Measurements from ENCODE around the gene TMEM187. TPM values are rescaled to one million over a fixed set of nuclear protein-coding genes. Genes with fewer than 3 reads are reported as not detected.

The TMEM187 gene
- total and polyA plus RNA-seq, 2 donors from 2014 or later: 9.6 to 12.4 TPM

DNA sequence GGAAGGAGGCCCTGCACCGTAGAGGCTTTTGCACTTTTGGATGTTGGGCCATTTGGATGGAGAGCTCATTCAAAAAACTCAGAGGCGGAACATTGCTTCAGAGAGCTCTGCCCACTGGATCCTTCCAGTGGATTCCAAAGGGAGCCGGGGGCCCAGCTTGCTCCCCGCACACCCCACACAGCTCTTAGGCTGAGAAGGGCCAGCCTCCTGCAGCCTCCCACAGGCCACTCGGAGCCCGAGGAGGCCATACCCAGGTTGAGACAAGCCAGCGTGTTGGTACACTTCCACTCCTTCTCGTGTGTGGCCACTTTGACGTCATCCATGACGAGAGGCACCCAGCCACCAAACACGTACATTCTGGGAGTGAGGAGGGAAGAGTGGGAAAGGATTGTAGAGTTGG is 11.3 kb upstream of the TMEM187 start:
- H3K27ac ChIP-seq (ENCODE audit: low read depth in 2 of 2, low read length in 2 of 2): no peak overlapping the region
- no peak overlapping the region for H3K4me3 ChIP-seq (ENCODE audit: low read length in 3 of 3)
- no peak overlapping the region for H3K9ac ChIP-seq (ENCODE audit: low read length in 3 of 3)
- no peak for TF ChIP-seq CTCF (IDR thresholded peaks at IDR 0.05; ENCODE audit: borderline replicate concordance, extremely low read depth, insufficient read depth)
- H3K9me3 ChIP-seq (ENCODE audit: control insufficient read depth in 2 of 3, insufficient read depth in 1 of 3, low read length in 3 of 3): no peaks in the 10 kb centered on the region
- no peak for FAIRE-seq
- intact Hi-C loops (cut with DNase I): no loop called here
- H3K4me1 ChIP-seq (ENCODE audit: control insufficient read depth in 2 of 3, insufficient read depth in 2 of 3, low read depth in 1 of 3, low read length in 3 of 3): peaks cover 0 to 7% (median 0%) of the 10 kb centered on the region in 3 donors
- DNase-seq: no peak
- peaks cover 4 to 24% (median 22%) of the 10 kb centered on the region in 3 donors for H3K36me3 ChIP-seq (ENCODE audit: control insufficient read depth in 2 of 3, insufficient read depth in 3 of 3, low read length in 3 of 3)
- no peaks in the 10 kb centered on the region for H3K27me3 ChIP-seq (ENCODE audit: control insufficient read depth, insufficient read depth, low read length)

DNA sequence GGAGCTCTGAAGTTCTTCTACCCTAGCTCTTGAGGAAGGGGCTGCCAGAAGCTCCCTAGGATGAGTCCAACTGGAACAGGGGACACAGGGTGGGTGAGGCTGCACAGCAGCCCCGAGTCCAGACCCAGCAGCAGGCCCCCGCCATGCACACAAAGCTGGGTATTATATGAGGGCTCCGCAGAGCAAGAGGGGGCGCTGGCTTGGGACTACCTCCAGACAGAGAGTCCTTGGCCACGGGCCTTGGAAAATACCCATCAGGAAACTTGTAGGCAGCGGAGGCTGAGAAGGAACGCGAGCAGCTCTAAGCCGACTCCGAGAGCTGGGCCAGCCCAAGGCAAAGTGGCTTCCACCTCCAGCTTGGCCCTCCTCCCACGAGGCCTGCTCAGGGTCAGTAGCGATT is 9.0 kb upstream of the TMEM187 start:
- DNase-seq: no peak
- intact Hi-C loops (cut with DNase I): no loop called here
- no peak for TF ChIP-seq CTCF (IDR thresholded peaks at IDR 0.05; ENCODE audit: borderline replicate concordance, extremely low read depth, insufficient read depth)
- H3K4me1 ChIP-seq (ENCODE audit: control insufficient read depth in 2 of 3, insufficient read depth in 2 of 3, low read depth in 1 of 3, low read length in 3 of 3): peaks cover 0 to 28% (median 15%) of the 10 kb centered on the region in 3 donors
- no peaks in the 10 kb centered on the region for H3K9me3 ChIP-seq (ENCODE audit: control insufficient read depth in 2 of 3, insufficient read depth in 1 of 3, low read length in 3 of 3)
- H3K27me3 ChIP-seq (ENCODE audit: control insufficient read depth, insufficient read depth, low read length): no peaks in the 10 kb centered on the region
- H3K36me3 ChIP-seq (ENCODE audit: control insufficient read depth in 2 of 3, insufficient read depth in 3 of 3, low read length in 3 of 3): peaks cover 4 to 24% (median 14%) of the 10 kb centered on the region in 3 donors
- no peak overlapping the region for H3K4me3 ChIP-seq (ENCODE audit: low read length in 3 of 3)
- H3K9ac ChIP-seq (ENCODE audit: low read length in 3 of 3): no peak overlapping the region
- no peak overlapping the region for H3K27ac ChIP-seq (ENCODE audit: low read depth in 2 of 2, low read length in 2 of 2)
- FAIRE-seq: no peak

DNA sequence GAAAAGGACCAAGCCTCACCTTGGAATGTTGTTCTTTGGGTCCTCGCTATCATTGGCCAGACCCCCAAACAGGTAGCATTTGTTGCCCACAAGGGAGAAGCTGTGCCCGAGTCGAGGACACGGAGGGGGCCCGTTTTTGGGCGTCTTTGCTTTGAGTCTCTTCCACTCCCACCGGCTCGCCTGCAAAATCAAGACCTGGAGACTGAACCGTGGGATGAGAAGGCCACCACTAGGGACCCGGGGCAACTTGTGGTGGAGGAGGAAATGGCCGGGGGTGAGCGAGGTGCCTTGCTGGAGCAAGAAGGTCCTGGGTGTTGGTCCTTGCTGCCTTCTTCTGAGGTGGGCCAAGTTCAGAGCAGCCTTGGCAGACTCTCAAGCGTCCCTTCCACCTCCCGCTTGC is 8.4 kb upstream of the TMEM187 start:
- FAIRE-seq (no peak), DNase-seq (no peak)
- intact Hi-C loops (cut with DNase I): no loop called here
- Histone ChIP-seq H3K9me3 (ENCODE audit: control insufficient read depth in 2 of 3, insufficient read depth in 1 of 3, low read length in 3 of 3) (no peaks in the 10 kb centered on the region), H3K4me3 (ENCODE audit: low read length in 3 of 3) (no peak overlapping the region), H3K4me1 (ENCODE audit: control insufficient read depth in 2 of 3, insufficient read depth in 2 of 3, low read depth in 1 of 3, low read length in 3 of 3) (peaks cover 0 to 30% (median 19%) of the 10 kb centered on the region in 3 donors), H3K9ac (ENCODE audit: low read length in 3 of 3) (no peak overlapping the region), H3K36me3 (ENCODE audit: control insufficient read depth in 2 of 3, insufficient read depth in 3 of 3, low read length in 3 of 3) (peaks cover 4 to 22% (median 11%) of the 10 kb centered on the region in 3 donors), H3K27ac (ENCODE audit: low read depth in 2 of 2, low read length in 2 of 2) (no peak overlapping the region), H3K27me3 (ENCODE audit: control insufficient read depth, insufficient read depth, low read length) (no peaks in the 10 kb centered on the region)
- no peak for TF ChIP-seq CTCF (IDR thresholded peaks at IDR 0.05; ENCODE audit: borderline replicate concordance, extremely low read depth, insufficient read depth)

- Histone ChIP-seq H3K27ac (ENCODE audit: low read depth in 2 of 2, low read length in 2 of 2) (no peak overlapping the region), H3K9me3 (ENCODE audit: control insufficient read depth in 2 of 3, insufficient read depth in 1 of 3, low read length in 3 of 3) (no peaks in the 10 kb centered on the region), H3K9ac (ENCODE audit: low read length in 3 of 3) (no peak overlapping the region), H3K4me1 (ENCODE audit: control insufficient read depth in 2 of 3, insufficient read depth in 2 of 3, low read depth in 1 of 3, low read length in 3 of 3) (peaks cover 0 to 34% (median 19%) of the 10 kb centered on the region in 3 donors), H3K36me3 (ENCODE audit: control insufficient read depth in 2 of 3, insufficient read depth in 3 of 3, low read length in 3 of 3) (peaks cover 4 to 14% (median 10%) of the 10 kb centered on the region in 3 donors), H3K4me3 (ENCODE audit: low read length in 3 of 3) (no peak overlapping the region), H3K27me3 (ENCODE audit: control insufficient read depth, insufficient read depth, low read length) (no peaks in the 10 kb centered on the region)
- no peak for TF ChIP-seq CTCF (IDR thresholded peaks at IDR 0.05; ENCODE audit: borderline replicate concordance, extremely low read depth, insufficient read depth)
- FAIRE-seq: no peak
- intact Hi-C loops (cut with DNase I): no loop called here
- DNase-seq: no peak
Observed at GRCh38 chrX:153965406-153965805, 7.1 kb upstream of the TMEM187 start.

Measured in kidney (tissue), 14 donors.